Uterus (tissue), 2 donors: ENCODE data around the gene PTPN20.

Source experiments
- POLR2A ChIP-seq, 2 donors: fragments of 450-650 bp; IDR thresholded peaks; one replicate each; pipeline ENCODE4 v1.6.1; 2016; ENCODE audit warnings: antibody characterized with exemption in 2 of 2, mild to moderate bottlenecking in 1 of 2, moderate library complexity in 1 of 2
- TF ChIP-seq, protein P1 (sequence below), 4 experiments: fragments of 200-600 bp in 2 of 4; fragments of 450-650 bp in 2 of 4; sonication (generic) in 2 of 4; IDR thresholded peaks; one replicate each; pipeline ENCODE4 v1.5.1; 2016 to 2019; ENCODE audit warnings: antibody characterized with exemption in 4 of 4, mild to moderate bottlenecking in 2 of 4, moderate library complexity in 1 of 4

- TF ChIP-seq, protein P1, sequence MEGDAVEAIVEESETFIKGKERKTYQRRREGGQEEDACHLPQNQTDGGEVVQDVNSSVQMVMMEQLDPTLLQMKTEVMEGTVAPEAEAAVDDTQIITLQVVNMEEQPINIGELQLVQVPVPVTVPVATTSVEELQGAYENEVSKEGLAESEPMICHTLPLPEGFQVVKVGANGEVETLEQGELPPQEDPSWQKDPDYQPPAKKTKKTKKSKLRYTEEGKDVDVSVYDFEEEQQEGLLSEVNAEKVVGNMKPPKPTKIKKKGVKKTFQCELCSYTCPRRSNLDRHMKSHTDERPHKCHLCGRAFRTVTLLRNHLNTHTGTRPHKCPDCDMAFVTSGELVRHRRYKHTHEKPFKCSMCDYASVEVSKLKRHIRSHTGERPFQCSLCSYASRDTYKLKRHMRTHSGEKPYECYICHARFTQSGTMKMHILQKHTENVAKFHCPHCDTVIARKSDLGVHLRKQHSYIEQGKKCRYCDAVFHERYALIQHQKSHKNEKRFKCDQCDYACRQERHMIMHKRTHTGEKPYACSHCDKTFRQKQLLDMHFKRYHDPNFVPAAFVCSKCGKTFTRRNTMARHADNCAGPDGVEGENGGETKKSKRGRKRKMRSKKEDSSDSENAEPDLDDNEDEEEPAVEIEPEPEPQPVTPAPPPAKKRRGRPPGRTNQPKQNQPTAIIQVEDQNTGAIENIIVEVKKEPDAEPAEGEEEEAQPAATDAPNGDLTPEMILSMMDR (IDR thresholded peaks at IDR 0.05) = no peak
- TF ChIP-seq POLR2A (IDR thresholded peaks at IDR 0.05) = no peak
Observed at GRCh38 chr10:47034441-47035051, 123.3 kb downstream of the PTPN20 start.
